Measurements from ENCODE around the gene GTSE1.

Gene GTSE1

DNA sequence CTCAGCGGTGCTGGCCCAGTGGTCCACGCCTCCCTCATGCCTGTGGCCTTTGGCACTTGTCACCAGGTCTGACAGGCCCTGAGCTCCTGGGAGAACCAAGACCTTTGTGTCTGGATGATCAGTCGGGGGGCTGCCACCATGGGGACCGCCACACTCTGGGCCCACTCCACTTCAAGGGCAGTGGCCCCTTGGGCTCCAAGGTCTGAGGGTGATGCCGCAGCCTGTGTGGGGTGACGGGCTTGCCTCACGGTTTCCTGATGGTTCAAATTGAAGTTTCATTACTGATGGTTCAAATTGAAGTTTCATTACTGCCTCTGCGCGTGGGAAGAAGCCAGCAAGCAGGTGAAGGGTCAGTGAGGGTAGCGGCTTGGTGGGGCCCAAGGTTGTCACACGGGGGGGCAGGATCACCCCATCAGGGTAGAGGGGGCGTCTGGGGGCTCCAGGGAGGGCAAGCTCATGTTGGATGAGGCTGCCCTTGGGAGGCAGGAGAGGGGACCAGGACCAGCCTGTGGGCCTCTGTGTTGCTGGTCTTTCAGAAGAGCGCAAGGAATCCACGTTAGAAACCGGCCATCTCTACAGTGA is 66.4 kb downstream of the GTSE1 start:
- Histone ChIP-seq H3K9me3 (ENCODE audit: control insufficient read depth, insufficient read depth, low read length) (0 out of 2 replicates have a peak, but pooled peaks cover 3% of the 10 kb centered on the region), H3K36me3 (ENCODE audit: insufficient read depth, low read length) (peaks cover 3% of the 10 kb centered on the region; the same call in 1 of the 2 replicates), H3K9ac (ENCODE audit: low read depth, low read length) (no peak overlapping the region), H3K4me1 (ENCODE audit: insufficient read depth, low read length) (peaks cover 3% of the 10 kb centered on the region; the same call in 1 of the 2 replicates)

DNA sequence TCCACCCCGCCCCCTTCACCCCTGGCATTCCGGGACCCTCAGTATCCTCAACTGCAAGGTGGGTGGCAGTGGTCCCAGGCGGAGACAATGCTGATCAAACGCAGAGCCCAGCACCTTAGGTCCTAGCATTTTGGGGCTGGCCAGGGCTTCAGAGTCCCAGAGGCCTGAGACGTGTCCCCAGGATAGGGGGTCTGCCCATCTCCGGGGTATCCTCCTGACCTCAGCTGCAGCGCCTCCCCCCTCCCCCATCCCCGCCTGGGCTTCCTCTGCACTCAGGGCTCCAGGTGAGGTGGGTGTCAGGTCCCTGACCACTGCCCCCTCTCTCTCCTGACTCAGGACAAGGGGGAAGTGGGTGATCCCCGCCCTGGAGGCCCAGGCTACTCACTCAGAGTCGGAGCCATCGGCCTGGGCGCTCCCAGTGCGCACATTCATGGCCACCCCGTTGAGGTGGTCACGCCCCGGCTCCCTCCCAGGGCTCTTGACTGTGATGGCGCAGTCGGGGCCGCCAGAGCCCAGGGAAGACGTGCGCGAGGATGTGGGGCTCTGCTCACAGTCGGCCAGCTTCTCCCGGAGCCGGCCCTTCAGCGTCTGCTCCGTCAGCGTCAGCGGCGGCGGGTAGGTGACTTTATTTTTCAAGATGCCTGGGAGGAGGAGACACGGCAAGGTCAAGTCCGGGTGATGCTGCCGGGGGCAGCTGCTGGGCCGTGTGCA is 67.1 kb downstream of the GTSE1 start:
- H3K9ac ChIP-seq (ENCODE audit: low read depth, low read length): no peak overlapping the region
- H3K36me3 ChIP-seq (ENCODE audit: insufficient read depth, low read length): peaks cover 3% of the 10 kb centered on the region; the same call in 1 of the 2 replicates
- 0 out of 2 replicates have a peak, but pooled peaks cover 3% of the 10 kb centered on the region for H3K9me3 ChIP-seq (ENCODE audit: control insufficient read depth, insufficient read depth, low read length)
- peaks cover 4% of the 10 kb centered on the region; the same call in 1 of the 2 replicates for H3K4me1 ChIP-seq (ENCODE audit: insufficient read depth, low read length)

DNA sequence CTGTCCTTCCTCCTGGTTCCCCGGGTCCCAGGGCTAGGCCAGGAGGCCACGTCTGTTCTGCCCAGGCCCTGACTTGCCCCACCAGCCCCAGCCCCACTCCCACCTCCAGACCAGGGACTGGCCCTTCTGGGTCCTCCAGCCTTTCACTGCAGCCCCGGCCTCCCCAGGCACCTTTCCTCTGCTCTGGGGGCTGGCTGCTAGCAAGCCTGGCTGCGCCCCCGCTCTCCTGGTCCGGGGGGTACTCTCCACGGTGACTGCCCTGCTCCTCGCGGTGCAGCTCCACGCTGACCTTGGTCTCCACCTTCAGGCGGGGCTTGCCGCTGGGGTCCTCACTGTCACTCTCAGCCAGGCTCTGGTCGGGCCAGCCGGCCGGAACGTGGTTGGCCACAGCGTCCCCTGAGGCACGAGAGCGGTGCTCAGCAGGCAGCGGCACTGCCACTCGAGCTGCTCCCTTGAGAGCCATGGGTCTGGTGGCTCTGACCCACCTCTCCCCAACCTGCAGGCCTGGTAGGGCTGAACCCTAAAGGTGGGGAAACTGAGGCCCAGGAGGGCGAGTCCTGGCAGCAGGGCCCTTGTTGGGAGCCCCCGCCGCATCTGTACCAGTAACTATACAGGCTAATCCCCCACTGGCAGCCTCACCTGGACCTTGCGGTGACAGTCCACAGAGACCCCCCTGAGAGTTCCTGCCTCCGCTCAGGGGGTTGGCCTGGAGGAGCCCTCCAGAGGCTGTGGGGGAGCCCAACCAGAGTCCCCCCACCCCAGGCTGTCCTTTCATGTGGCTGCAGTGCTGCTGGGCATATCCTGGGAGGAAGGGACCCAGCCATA is 67.9 kb downstream of the GTSE1 start:
- Histone ChIP-seq H3K4me1 (ENCODE audit: insufficient read depth, low read length) (peaks cover 4% of the 10 kb centered on the region; the same call in 1 of the 2 replicates), H3K9me3 (ENCODE audit: control insufficient read depth, insufficient read depth, low read length) (0 out of 2 replicates have a peak, but pooled peaks cover 3% of the 10 kb centered on the region), H3K36me3 (ENCODE audit: insufficient read depth, low read length) (peaks cover 3% of the 10 kb centered on the region; the same call in 1 of the 2 replicates), H3K9ac (ENCODE audit: low read depth, low read length) (no peak overlapping the region)

DNA sequence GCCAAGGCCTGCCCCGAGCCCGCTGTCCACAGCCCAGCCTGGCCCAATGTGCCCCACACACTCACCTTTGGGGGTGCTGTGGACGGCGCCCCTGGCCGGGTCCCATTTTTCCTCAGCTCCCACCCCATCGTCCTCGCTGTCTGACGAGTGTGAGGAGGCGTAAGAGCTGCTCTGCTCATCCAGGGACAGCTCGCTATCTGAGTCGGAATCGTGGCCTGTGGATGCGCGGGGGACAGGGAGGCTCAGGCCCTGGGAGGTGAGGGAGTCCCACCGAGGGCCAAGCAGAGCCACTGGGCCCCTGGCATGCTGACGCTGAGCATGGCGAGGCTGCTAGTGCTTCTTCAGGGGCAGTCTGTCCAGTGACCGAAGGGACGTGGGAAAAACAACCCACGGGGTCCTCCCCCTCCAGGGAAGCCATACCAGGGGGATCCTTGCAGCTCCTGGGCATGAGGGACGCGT is 68.5 kb downstream of the GTSE1 start:
- no peak overlapping the region for H3K9ac ChIP-seq (ENCODE audit: low read depth, low read length)
- H3K4me1 ChIP-seq (ENCODE audit: insufficient read depth, low read length): peaks cover 4% of the 10 kb centered on the region; the same call in 1 of the 2 replicates
- H3K9me3 ChIP-seq (ENCODE audit: control insufficient read depth, insufficient read depth, low read length): 0 out of 2 replicates have a peak, but pooled peaks cover under 1% of the 10 kb centered on the region
- peaks cover 3% of the 10 kb centered on the region; the same call in 1 of the 2 replicates for H3K36me3 ChIP-seq (ENCODE audit: insufficient read depth, low read length)

DNA sequence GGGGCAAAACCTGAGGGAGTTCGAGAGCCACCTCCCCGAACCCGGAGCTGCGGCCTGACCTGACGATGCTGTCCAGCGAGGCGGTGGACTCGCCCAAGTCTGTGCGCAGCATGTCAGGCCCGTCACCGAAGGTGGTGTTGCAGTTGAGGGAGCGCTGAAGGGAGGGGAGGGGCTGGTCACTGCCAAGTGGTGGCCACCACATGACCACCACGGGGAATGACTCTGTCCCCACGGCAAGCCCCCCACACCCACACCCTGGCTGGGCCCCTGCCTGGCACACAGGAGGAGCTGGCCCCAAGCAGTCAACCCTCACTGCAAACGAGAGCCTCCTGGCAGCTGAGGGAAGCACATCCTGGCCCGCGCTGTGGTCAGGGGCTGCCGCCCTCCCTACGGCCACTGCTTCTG is 69.7 kb downstream of the GTSE1 start:
- peaks cover 1% of the 10 kb centered on the region; the same call in 1 of the 2 replicates for H3K36me3 ChIP-seq (ENCODE audit: insufficient read depth, low read length)
- H3K9ac ChIP-seq (ENCODE audit: low read depth, low read length): no peak overlapping the region
- H3K9me3 ChIP-seq (ENCODE audit: control insufficient read depth, insufficient read depth, low read length): no peaks in the 10 kb centered on the region
- peaks cover 4% of the 10 kb centered on the region; the same call in 1 of the 2 replicates for H3K4me1 ChIP-seq (ENCODE audit: insufficient read depth, low read length)

DNA sequence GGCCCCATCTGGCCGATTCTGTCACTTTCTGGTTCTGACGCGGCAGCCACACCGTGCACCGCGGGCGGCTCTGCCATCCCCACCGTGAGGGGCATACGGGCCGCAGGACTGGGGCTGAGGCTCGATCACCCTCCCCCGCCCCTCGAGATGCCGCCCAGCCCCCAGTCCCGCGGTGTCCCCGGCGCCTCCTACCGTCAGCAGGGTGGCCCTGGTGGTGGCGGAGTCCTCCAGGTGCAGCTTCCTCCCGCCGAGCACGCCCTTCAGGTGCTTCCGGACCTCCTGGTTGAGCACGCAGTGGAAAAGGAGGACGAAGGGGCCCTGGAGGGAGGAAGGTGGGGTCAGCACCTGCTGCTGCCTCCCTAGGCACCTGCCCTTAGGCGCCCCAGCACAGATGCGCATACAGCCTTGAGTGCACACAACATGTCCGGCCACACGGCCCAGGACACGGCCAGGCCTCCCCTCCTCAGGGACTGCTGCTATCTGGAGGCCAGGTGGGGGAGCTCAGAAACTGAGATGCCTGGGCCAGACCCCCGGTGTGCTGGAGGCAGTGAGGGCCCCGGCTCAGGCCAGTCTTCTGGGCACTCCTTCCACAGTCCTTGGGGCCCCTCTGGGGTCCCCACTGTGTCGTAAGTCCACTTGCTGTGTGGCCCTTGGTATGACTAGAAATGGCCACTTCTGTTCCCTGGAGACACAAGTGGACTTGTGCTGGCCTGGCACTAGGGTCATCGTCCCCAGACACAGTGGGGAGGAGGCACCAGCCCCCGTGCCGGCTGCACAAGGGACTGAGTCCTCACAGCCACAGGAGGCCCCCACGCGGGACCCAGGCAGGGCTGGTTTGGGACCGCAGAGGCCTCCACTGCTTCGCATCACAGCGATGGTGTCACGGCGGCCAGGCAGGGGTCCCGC is 70.4 kb downstream of the GTSE1 start:
- Histone ChIP-seq H3K9ac (ENCODE audit: low read depth, low read length) (no peak overlapping the region), H3K36me3 (ENCODE audit: insufficient read depth, low read length) (no peaks in the 10 kb centered on the region), H3K4me1 (ENCODE audit: insufficient read depth, low read length) (peaks cover 4% of the 10 kb centered on the region; the same call in 1 of the 2 replicates)

DNA sequence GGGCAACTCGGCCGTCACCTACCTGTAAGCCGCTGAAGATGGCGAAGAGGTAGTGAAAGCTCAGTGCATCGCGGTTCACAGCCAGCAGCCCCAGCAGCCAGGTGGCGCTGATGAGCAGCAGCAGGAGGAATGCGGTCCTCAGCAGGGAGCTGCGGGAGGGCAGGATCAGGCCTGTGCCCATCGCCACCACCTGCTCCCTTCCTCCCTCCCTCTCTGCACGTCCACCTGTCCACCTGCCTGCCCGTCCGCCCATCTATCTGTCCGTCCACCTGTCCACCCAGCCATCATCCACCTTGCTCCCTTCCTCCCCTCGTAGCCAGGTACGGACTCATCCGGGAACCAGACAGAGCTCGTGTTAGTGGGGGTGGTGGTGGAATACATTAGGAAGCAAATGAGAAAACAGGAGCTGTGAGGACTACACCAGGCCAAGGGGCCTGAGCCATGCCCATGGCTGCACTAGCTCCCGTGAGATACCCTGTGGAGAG is 71.1 kb downstream of the GTSE1 start:
- H3K9me3 ChIP-seq (ENCODE audit: control insufficient read depth, insufficient read depth, low read length): no peaks in the 10 kb centered on the region
- no peak overlapping the region for H3K9ac ChIP-seq (ENCODE audit: low read depth, low read length)
- peaks cover 4% of the 10 kb centered on the region; the same call in 1 of the 2 replicates for H3K4me1 ChIP-seq (ENCODE audit: insufficient read depth, low read length)
- H3K36me3 ChIP-seq (ENCODE audit: insufficient read depth, low read length): no peaks in the 10 kb centered on the region

More for the DNA sequence above, 70.4 kb downstream of the GTSE1 start:
- H3K9me3 ChIP-seq (ENCODE audit: control insufficient read depth, insufficient read depth, low read length): no peaks in the 10 kb centered on the region

DNA sequence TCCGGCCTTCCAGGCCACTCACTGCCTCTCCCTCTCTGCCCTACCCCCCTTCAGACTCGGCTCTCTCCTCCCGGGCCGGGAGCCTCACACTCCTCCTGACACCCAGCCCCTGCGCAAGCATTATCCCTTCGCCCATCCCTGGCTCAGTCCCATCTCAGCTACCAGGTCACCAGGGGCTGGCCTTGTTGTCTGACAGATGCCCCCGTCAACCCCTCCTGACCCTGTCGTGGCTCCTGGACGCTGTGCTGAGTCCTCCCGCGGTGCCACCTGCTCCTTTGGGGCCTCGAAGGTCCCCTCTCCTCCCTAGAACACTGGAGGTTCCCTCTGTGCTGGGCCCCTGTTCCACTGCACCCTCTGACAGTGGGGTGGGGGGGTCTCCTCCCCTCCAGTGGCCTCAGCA is 71.8 kb downstream of the GTSE1 start:
- Histone ChIP-seq H3K36me3 (ENCODE audit: insufficient read depth, low read length) (no peaks in the 10 kb centered on the region), H3K9ac (ENCODE audit: low read depth, low read length) (no peak overlapping the region), H3K9me3 (ENCODE audit: control insufficient read depth, insufficient read depth, low read length) (no peaks in the 10 kb centered on the region), H3K4me1 (ENCODE audit: insufficient read depth, low read length) (peaks cover 4% of the 10 kb centered on the region; the same call in 1 of the 2 replicates)

DNA sequence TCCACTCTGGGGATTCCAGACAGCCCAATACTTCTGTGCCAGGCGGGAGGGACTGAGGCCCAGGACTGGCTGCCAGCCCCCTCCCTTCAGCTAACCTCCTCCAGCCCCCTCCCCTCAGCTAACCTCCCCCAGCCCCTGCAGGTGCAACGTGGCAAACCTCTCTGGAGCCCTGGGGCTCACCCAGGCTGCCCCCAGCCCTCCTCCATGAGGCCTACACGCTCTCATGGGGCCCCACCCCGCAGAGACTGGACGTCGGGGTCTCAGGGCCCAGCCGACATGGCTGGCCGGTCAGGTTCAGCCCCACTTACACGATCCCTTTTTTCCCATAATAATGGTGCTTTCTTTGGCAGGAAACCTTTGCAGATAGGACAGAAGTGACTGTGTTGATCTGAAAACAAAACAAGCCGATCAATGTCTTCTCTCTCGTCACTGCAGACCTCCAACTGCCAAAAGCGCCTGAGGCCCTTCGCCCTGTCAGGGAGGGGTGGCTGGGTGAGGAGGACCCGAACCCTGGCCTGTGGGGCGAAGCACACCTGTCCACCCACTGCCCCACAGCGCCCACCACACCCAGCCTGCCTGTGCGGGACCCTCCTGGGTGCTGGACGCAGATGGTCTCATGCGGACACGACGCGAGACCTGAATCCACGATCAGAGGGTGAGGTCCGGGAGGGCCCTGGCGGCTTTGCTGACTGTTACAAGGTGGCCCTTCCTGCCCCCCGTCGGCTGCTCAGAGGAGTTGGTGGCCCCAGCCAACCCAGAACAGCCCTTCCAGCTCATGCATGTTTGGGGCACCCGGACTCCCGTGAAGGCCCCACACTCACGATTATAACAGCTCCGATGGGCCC is 72.4 kb downstream of the GTSE1 start:
- Histone ChIP-seq H3K9ac (ENCODE audit: low read depth, low read length) (no peak overlapping the region), H3K9me3 (ENCODE audit: control insufficient read depth, insufficient read depth, low read length) (no peaks in the 10 kb centered on the region), H3K4me1 (ENCODE audit: insufficient read depth, low read length) (peaks cover 4% of the 10 kb centered on the region; the same call in 1 of the 2 replicates), H3K36me3 (ENCODE audit: insufficient read depth, low read length) (no peaks in the 10 kb centered on the region)

DNA sequence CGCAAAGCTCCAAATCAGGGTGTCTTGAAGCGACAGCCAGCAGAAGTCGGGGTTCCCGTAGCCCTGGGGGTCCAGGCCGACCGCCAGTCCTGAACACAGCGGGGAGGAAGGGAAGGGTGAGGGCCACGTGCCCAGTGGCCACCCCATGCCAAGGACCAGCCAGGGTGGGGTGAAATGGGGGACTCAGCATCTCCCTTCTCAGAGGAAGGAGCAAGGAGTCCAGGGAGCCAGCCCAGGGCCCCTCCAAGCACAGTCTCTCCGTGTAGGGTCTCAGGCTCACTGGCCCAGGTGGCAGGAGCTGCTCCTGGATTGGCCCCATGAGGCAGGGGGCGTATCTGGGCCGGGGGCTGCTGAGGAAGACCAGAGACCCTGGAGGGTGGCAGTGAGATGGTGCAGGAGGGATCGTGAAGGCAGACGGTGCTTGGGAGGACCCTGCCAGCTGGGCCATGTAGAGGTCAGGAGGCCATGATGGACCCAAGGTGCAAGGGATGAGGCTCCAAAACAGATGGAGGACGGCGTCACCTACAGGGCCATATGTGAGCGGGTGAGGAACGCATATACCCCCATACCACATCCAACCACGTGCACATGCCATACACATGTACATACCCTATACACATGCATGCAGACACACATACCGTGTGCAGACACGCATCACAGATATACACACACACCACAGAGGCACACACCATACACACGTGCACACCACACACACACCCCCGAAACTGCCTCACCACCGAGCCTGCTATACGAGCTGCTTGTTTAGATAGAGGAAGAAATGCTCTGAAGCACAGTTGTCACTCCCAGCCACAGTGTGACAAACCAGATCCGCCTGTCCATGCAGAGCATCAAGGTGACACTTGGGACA is 73.3 kb downstream of the GTSE1 start:
- H3K36me3 ChIP-seq (ENCODE audit: insufficient read depth, low read length): no peaks in the 10 kb centered on the region
- H3K9me3 ChIP-seq (ENCODE audit: control insufficient read depth, insufficient read depth, low read length): no peaks in the 10 kb centered on the region
- no peak overlapping the region for H3K9ac ChIP-seq (ENCODE audit: low read depth, low read length)
- H3K4me1 ChIP-seq (ENCODE audit: insufficient read depth, low read length): peaks cover 4% of the 10 kb centered on the region; the same call in 1 of the 2 replicates

DNA sequence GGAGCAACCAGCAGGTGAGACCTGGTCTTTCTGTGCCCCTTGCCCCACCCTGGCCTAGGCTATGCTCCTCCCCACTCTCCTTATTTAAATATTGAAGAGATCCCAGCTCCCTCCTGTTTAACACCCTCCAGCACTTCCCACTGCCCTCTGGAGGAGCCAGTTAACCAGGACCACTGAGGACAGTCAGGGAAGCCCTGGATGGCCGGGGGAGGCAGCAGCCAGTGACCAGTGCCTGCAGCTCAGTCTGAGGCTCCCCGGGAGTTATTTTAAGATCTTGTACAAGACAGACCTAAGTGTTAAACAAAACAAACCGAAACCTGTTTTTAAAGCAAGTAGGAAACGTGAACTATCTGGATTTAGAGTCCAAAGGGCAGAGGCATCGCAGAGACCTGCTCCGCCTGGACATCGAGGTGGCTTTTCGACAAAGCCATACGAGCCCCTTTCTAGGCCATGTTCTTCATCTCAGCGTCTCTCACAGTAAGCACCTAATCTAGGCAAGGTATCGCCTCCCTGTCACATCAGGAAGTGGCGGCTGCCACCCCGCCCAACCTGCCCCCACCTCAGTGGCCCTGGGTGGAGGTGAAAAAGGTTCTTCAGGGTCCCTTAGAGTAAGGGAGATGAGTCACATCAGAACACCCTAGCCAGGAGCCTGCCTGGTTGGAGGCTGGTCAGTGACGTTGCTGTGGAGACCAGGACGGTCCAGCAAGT is 74.1 kb downstream of the GTSE1 start:
- no peak overlapping the region for H3K9ac ChIP-seq (ENCODE audit: low read depth, low read length)
- no peaks in the 10 kb centered on the region for H3K9me3 ChIP-seq (ENCODE audit: control insufficient read depth, insufficient read depth, low read length)
- H3K36me3 ChIP-seq (ENCODE audit: insufficient read depth, low read length): no peaks in the 10 kb centered on the region
- H3K4me1 ChIP-seq (ENCODE audit: insufficient read depth, low read length): peaks cover 4% of the 10 kb centered on the region; the same call in 1 of the 2 replicates

Measured in ES-I3 (cell line).